Measurements from ENCODE around the gene MIS12.

GRCh38 chr17:5472511-5472910 lies 13.9 kb upstream of the MIS12 start:
- no peak for TF ChIP-seq POLR2A (IDR thresholded peaks at IDR 0.05)
- TF ChIP-seq CTCF (IDR thresholded peaks at IDR 0.05 in 4 of 5, conservative IDR thresholded peaks at IDR 0.05 in 1 of 5) = no peak
